Sigmoid colon (tissue), 4 donors: ENCODE results near the gene LUZP1.

Experiments
- CTCF ChIP-seq, 4 experiments: fragments of 450-650 bp in 3 of 4; fragments of 200-600 bp in 1 of 4; IDR thresholded peaks; one replicate each; pipeline ENCODE4 v1.5.1; 2016 to 2019; ENCODE audit warnings: antibody characterized with exemption in 4 of 4, mild to moderate bottlenecking in 3 of 4, moderate library complexity in 2 of 4
- EP300 ChIP-seq, 4 donors: sonication (generic); formaldehyde crosslinking; IDR thresholded peaks; one replicate each; pipeline ENCODE4 v1.6.1; 2017; ENCODE audit warnings: antibody characterized with exemption in 4 of 4
- POLR2A ChIP-seq, 2 donors: fragments of 450-650 bp; IDR thresholded peaks; one replicate each; pipeline ENCODE4 v1.6.1; 2016; ENCODE audit warnings: antibody characterized with exemption in 2 of 2, mild to moderate bottlenecking in 2 of 2, moderate library complexity in 2 of 2
- POLR2AphosphoS5 ChIP-seq, 4 donors: sonication (generic); formaldehyde crosslinking; IDR thresholded peaks; one replicate each; pipeline ENCODE4 v1.6.1; 2017; ENCODE audit warnings: antibody characterized with exemption in 4 of 4

GRCh38 chr1:23171181-23171755 is 2.6 kb upstream of the LUZP1 start:
- no peak for TF ChIP-seq CTCF (IDR thresholded peaks at IDR 0.05)
- TF ChIP-seq POLR2A (IDR thresholded peaks at IDR 0.05) = no peak
- no peak for TF ChIP-seq POLR2AphosphoS5 (IDR thresholded peaks at IDR 0.05)
- TF ChIP-seq EP300 (IDR thresholded peaks at IDR 0.05) = no peak
